B cell (primary cell): ENCODE results near the gene C10orf88. TPM values are rescaled to one million over a fixed set of nuclear protein-coding genes. Genes with fewer than 3 reads are reported as not detected.

Experiments
- ATAC-seq: fragments of 200-7000 bp; cut with Tn5 transposase; one replicate; pipeline ENCODE4 v1.10.0; 2021; ENCODE audit warnings: low read depth, mild to moderate bottlenecking, moderate number of reproducible peaks, moderate library complexity
- CTCF ChIA-PET: fragments of 350-600 bp; sonication (Branson Sonifier 250); formaldehyde crosslinking; loops from one replicate; lab custom pipeline; 2021; ENCODE audit warnings: antibody characterized with exemption, inconsistent platforms; lab: Charles Lee
- POLR2A ChIA-PET: fragments of 350-600 bp; sonication (Branson Sonifier 250); formaldehyde crosslinking; loops from one replicate; lab custom pipeline; 2021; ENCODE audit warnings: antibody characterized with exemption; lab: Charles Lee
- DNase-seq: peaks from one replicate; pipeline ENCODE4 v3.0.0; 2013
- H2AFZ ChIP-seq: 2 replicates; pipeline ENCODE4 v1.6.1; 2012; ENCODE audit warnings: mild to moderate bottlenecking, low read depth, low read length; ENCODE audit not compliant: insufficient read depth, poor library complexity, severe bottlenecking
- H3K27ac ChIP-seq, 2 donors: 1 replicate in 1 of 2; 2 replicates in 1 of 2; pipeline ENCODE4 v1.5.1; 2012 to 2013; ENCODE audit warnings: low read length in 2 of 2, mild to moderate bottlenecking in 2 of 2, moderate library complexity in 1 of 2
- H3K27me3 ChIP-seq, 4 experiments: fragments of 200-600 bp in 1 of 4; sonication (generic) in 1 of 4; replicated peaks in 1 of 4; 1 replicate in 2 of 4; 2 replicates in 2 of 4; pipeline versions ENCODE4 v1.6.1 to v1.7.0; 2013 to 2016; ENCODE audit warnings: low read length in 3 of 4, mild to moderate bottlenecking in 2 of 4, mixed read lengths in 1 of 4, moderate library complexity in 1 of 4; ENCODE audit not compliant: insufficient read depth in 4 of 4, control insufficient read depth in 3 of 4; ENCODE audit errors: control extremely low read depth in 1 of 4
- H3K36me3 ChIP-seq, 2 experiments: replicated peaks in 1 of 2; 1 replicate in 1 of 2; 2 replicates in 1 of 2; pipeline versions ENCODE4 v1.6.1 to v1.7.1; 2013; ENCODE audit warnings: low read length in 1 of 2; ENCODE audit not compliant: insufficient read depth in 2 of 2, control insufficient read depth in 1 of 2; ENCODE audit errors: control extremely low read depth in 1 of 2, extremely low read depth in 1 of 2
- H3K4me1 ChIP-seq, 2 donors: fragments of 200-600 bp in 1 of 2; sonication (generic) in 1 of 2; 1 replicate in 1 of 2; 2 replicates in 1 of 2; pipeline versions ENCODE4 v1.5.1 to v1.6.1; 2013 to 2017; ENCODE audit warnings: low read length in 2 of 2; ENCODE audit not compliant: control insufficient read depth in 2 of 2, insufficient read depth in 2 of 2
- H3K4me2 ChIP-seq: replicated peaks from 2 replicates; pipeline ENCODE3; 2012; ENCODE audit warnings: mild to moderate bottlenecking, low read depth, low read length; ENCODE audit not compliant: poor library complexity, severe bottlenecking
- H3K4me3 ChIP-seq, 5 experiments: fragments of 200-600 bp in 1 of 5; sonication (generic) in 1 of 5; 1 replicate in 3 of 5; 2 replicates in 2 of 5; pipeline versions ENCODE4 v1.5.1 to v1.7.0; 2011 to 2016; ENCODE audit warnings: low read length in 4 of 5, mild to moderate bottlenecking in 4 of 5, low read depth in 2 of 5, control low read depth in 1 of 5, moderate library complexity in 1 of 5; ENCODE audit not compliant: insufficient read depth in 1 of 5; ENCODE audit errors: control extremely low read depth in 1 of 5, extremely low read depth in 1 of 5
- H3K79me2 ChIP-seq: fragments of 200-600 bp; sonication (generic); one replicate; pipeline ENCODE4 v1.6.0; 2016; ENCODE audit warnings: low read length; ENCODE audit not compliant: control insufficient read depth, insufficient read depth
- H3K9ac ChIP-seq: fragments of 200-600 bp; sonication (generic); 2 replicates; pipeline ENCODE4 v1.6.1; 2017; ENCODE audit warnings: mild to moderate bottlenecking, low read length, moderate library complexity
- H3K9me3 ChIP-seq, 3 donors: one replicate each; pipeline versions ENCODE4 v1.6.1 to v1.7.1; 2013; ENCODE audit warnings: low read length in 2 of 3; ENCODE audit not compliant: control insufficient read depth in 2 of 3, insufficient read depth in 1 of 3; ENCODE audit errors: control extremely low read depth in 1 of 3
- H4K20me1 ChIP-seq: 2 replicates; pipeline ENCODE4 v1.6.0; 2012; ENCODE audit warnings: mild to moderate bottlenecking, low read length; ENCODE audit not compliant: insufficient read depth, control insufficient read depth, poor library complexity, severe bottlenecking
- H3K27ac Mint-ChIP-seq: one replicate; pipeline ENCODE4 v1.8.0; 2021; ENCODE audit warnings: mixed read lengths
- H3K27me3 Mint-ChIP-seq: one replicate; pipeline ENCODE4 v1.8.0; 2021; ENCODE audit warnings: mixed read lengths
- H3K4me1 Mint-ChIP-seq: one replicate; pipeline ENCODE4 v1.8.0; 2021; ENCODE audit warnings: mixed read lengths
- H3K4me3 Mint-ChIP-seq: one replicate; pipeline ENCODE4 v1.8.0; 2021; ENCODE audit warnings: mixed read lengths
- H3K9me3 Mint-ChIP-seq: one replicate; pipeline ENCODE4 v1.8.0; 2022; ENCODE audit warnings: mixed read lengths; ENCODE audit not compliant: insufficient read depth
- CTCF ChIP-seq: fragments of 200-600 bp; IDR thresholded peaks from one replicate; pipeline ENCODE4 v1.8.0; 2022; ENCODE audit warnings: antibody characterized with exemption, mild to moderate bottlenecking
- EZH2 ChIP-seq: IDR thresholded peaks from 2 replicates; pipeline ENCODE4 v1.6.1; 2012; ENCODE audit warnings: borderline replicate concordance, low read depth, mild to moderate bottlenecking, moderate library complexity, low read length; ENCODE audit not compliant: insufficient read depth, poor library complexity, severe bottlenecking
- WGBS: methylation state at CpG from one replicate; pipeline ENCODE4 v1.1.5; 2013; ENCODE audit warnings: missing lambda C conversion rate; ENCODE audit not compliant: insufficient coverage; 5-methylcytosine and 5-hydroxymethylcytosine counted together
- intact Hi-C: fragments of 100-400 bp; cut with micrococcal nuclease; formaldehyde crosslinking; loops from one replicate; pipeline ENCODE4 v1.10.0; 2022
- polyA plus RNA-seq: library from polyadenylated mRNA; depleted of rRNA; stranded (reverse); fragments of >200 nt; gene quantifications from 2 replicates; pipeline ENCODE4 v1.2.3, GENCODE V29; 2012
- total RNA-seq, 2 donors: library from RNA; stranded (reverse); fragments of 120-200 nt in 1 of 2; gene quantifications; 1 replicate in 1 of 2; 2 replicates in 1 of 2; pipeline versions ENCODE4 v1.2.3 to v1.2.4, GENCODE V29; 2013 to 2022

The C10orf88 gene
- total and polyA plus RNA-seq, 2 donors (not counting 1 experiment from before 2014, with no cell fraction given): 4.1 to 11.1 TPM

DNA sequence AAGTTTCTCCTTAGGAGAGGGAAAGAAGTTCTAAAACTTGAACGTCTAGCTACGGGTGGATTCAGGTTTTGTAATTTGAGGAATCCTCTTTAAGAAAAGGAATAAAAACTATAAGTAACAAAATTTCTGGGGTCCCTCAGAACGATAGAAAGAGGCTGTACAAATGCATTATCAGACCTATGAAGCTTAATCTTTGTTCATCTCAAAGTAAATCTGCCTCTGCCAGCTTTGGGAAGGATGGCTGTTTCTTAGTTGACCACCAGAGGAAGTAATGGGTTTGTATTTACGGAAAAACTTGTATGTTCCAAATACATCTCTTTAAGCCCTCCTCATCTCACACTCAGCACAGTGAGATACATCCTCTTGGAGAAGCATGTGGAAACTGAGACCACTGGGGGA lies 27.0 kb upstream of the C10orf88 start:
- no peaks in the 10 kb centered on the region for H3K9me3 ChIP-seq
- Mint-ChIP-seq H3K4me3 (peak overlapping the region; percentile 97), H3K27ac (peak overlapping the region; percentile 99), H3K4me1 (peaks cover 14% of the 10 kb centered on the region), H3K27me3 (peaks cover 5% of the 10 kb centered on the region), H3K9me3 (no peaks in the 10 kb centered on the region)
- H3K27me3 ChIP-seq: no peaks in the 10 kb centered on the region
- H3K27ac ChIP-seq: peak overlapping the region in 1 of 2 donors; percentile 31
- DNase-seq (peak; percentile 33), ATAC-seq (no peak)
- peak overlapping the region; percentile 55 to 86 (median 64) for H3K4me3 ChIP-seq
- H3K4me2 ChIP-seq: peak overlapping the region; percentile 79
- peak overlapping the region; percentile 76 for H3K9ac ChIP-seq
- peaks cover 0 to 4% of the 10 kb centered on the region in 2 experiments for H3K36me3 ChIP-seq
- no CpG with 5 or more reads among the region's 4 CpGs for WGBS
- POLR2A ChIA-PET: interaction anchor here (1.1 to 1.4 kb wide), 3 partner anchors 27 to 173 kb away, joined by 3 to 7 read pairs (median 4); partner anchors contain the start of genes ACADSB, BUB3 and IKZF5
- H2AFZ ChIP-seq: peak overlapping the region; percentile 40
- TF ChIP-seq CTCF (no peak), EZH2 (no peak)
- CTCF ChIA-PET: interaction anchor here (2.0 to 3.5 kb wide), 4 partner anchors 26 to 173 kb away, joined by 7 to 26 read pairs (median 13); partner anchors contain the start of genes ACADSB, BUB3, C10orf88 and IKZF5
- no peaks in the 10 kb centered on the region for H3K79me2 ChIP-seq
- peaks cover 10 to 15% of the 10 kb centered on the region in 2 donors for H3K4me1 ChIP-seq
- intact Hi-C loops: no loop called here
- no peaks in the 10 kb centered on the region for H4K20me1 ChIP-seq
